ENCODE measurements around the gene SH2D3A. TPM values are rescaled to one million over a fixed set of nuclear protein-coding genes. Genes with fewer than 3 reads are reported as not detected.
"Not testable (repeated sequence)": the region's sequence is repeated elsewhere in the genome, so short reads cannot be mapped to it uniquely, and the experiment has no call there.

The SH2D3A gene
- total RNA-seq, 1 experiment from 2014 or later = 76.7 TPM

- peak overlapping the region; percentile 64 for H3K27ac Mint-ChIP-seq (ENCODE audit: low read depth, unreplicated experiment)
Observed at GRCh38 chr19:6710273-6711077, 56.8 kb downstream of the SH2D3A start.

DNA sequence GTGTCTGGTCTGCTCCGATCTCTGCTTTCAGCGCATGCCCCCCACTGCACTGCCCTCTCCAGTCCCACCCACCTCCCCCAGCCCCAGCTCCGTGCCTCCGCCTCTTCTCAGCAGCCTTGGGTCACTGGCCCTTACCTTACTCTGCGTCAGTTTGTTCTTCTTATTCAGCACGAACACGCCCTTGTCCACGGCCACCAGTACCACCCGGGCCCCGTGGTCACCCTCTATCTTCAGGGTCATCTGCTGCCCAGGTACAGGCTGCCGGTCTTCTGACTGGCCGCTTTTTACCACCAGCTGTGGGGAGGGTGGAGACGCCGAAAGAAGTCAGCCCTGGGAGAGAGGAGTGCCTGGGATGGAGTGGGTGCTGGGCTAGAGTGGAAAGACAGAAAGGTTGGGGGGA lies 57.7 kb downstream of the SH2D3A start:
- intact Hi-C loops (cut with micrococcal nuclease) = no loop called here
- ChIA-PET POLR2A (interaction anchor here (0.6 to 0.8 kb wide), 2 partner anchors 11 to 36 kb away, joined by 4 read pairs; partner anchors contain the start of gene C3), CTCF (no interaction called here)
- Mint-ChIP-seq H3K27ac (ENCODE audit: low read depth, unreplicated experiment) (peak overlapping the region; percentile 64), H3K4me3 (ENCODE audit: unreplicated experiment) (no peak overlapping the region), H3K9me3 (ENCODE audit: unreplicated experiment) (no peaks in the 10 kb centered on the region), H3K36me3 (ENCODE audit: insufficient read depth, unreplicated experiment) (peaks cover 98% of the 10 kb centered on the region), H3K4me1 (ENCODE audit: insufficient read depth, unreplicated experiment) (peaks cover 24% of the 10 kb centered on the region), H3K27me3 (ENCODE audit: insufficient read depth, unreplicated experiment) (no peaks in the 10 kb centered on the region)
- DNase-seq (ENCODE audit: unreplicated experiment) = no peak
- no peak for TF ChIP-seq CTCF (IDR thresholded peaks at IDR 0.05; ENCODE audit: unreplicated experiment)
- no TSS peak for BruUV-seq (replicated peaks)

More at GRCh38 chr19:6710273-6711077, 56.8 kb downstream of the SH2D3A start:
- CTCF ChIA-PET = no interaction called here
- POLR2A ChIA-PET = interaction anchor here (0.6 kb wide), 1 partner anchor 37 kb away, joined by 4 read pairs; no protein-coding TSS in a partner anchor
- Mint-ChIP-seq H3K9me3 (ENCODE audit: unreplicated experiment) (no peaks in the 10 kb centered on the region), H3K4me1 (ENCODE audit: insufficient read depth, unreplicated experiment) (peaks cover 24% of the 10 kb centered on the region), H3K4me3 (ENCODE audit: unreplicated experiment) (peak overlapping the region; percentile 21), H3K27me3 (ENCODE audit: insufficient read depth, unreplicated experiment) (no peaks in the 10 kb centered on the region), H3K36me3 (ENCODE audit: insufficient read depth, unreplicated experiment) (peaks cover 98% of the 10 kb centered on the region)
- intact Hi-C loops (cut with micrococcal nuclease) = no loop called here
- DNase-seq (ENCODE audit: unreplicated experiment) = no peak
- BruUV-seq (replicated peaks) = no TSS peak
- no peak for TF ChIP-seq CTCF (IDR thresholded peaks at IDR 0.05; ENCODE audit: unreplicated experiment)

DNA sequence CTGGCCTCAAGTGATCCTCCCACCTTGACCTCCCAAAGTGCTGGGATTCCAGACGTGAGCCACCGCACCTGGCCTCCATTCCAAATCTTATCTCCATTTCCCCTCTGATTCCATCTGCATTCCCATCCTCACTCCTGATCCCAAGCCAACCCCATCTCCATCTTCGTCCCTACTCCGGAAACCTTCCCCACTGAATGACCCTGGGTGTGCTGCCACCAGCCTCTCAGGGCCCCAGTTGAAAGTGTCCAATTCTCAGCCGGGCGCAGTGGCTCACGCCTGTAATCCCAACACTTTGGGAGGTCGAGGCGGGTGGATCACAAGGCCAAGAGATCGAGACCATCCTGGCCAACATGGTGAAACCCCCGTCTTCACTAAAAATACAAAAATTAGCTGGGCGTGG lies 58.3 kb downstream of the SH2D3A start:
- Mint-ChIP-seq H3K36me3 (ENCODE audit: insufficient read depth, unreplicated experiment) (peaks cover 98% of the 10 kb centered on the region), H3K4me1 (ENCODE audit: insufficient read depth, unreplicated experiment) (peaks cover 24% of the 10 kb centered on the region), H3K27ac (ENCODE audit: low read depth, unreplicated experiment) (peak overlapping the region; percentile 59)
- CTCF ChIA-PET; H3K4me3 Mint-ChIP-seq (ENCODE audit: unreplicated experiment); DNase-seq (ENCODE audit: unreplicated experiment); H3K9me3 Mint-ChIP-seq (ENCODE audit: unreplicated experiment); BruUV-seq (replicated peaks); H3K27me3 Mint-ChIP-seq (ENCODE audit: insufficient read depth, unreplicated experiment); intact Hi-C loops (cut with micrococcal nuclease): not testable (repeated sequence)
- POLR2A ChIA-PET = interaction anchor here (0.8 kb wide), 1 partner anchor 12 kb away, joined by 4 read pairs; the partner anchor contains the start of gene C3

DNA sequence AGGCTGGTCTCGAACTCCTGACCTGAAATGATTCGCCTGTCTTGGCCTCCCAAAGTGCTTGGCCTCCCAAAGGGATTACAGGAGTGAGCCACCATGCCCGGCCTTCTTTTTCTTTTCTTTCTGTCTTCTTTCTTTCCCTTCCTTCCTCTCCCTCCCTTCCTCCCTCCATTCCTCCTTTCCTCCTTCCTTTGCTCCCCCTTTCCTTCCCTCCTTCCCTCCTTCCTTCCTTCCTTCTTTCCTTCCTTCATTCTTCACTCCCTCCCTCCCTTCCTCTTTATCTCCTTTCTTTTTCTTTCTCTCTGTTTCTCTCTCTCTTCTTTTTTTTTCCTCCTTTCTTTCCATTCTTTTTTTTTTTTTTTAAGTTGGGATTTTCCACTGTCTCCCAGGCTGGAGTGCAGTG lies 58.9 kb downstream of the SH2D3A start:
- H3K4me3 Mint-ChIP-seq (ENCODE audit: unreplicated experiment) = no peak overlapping the region

More for the DNA sequence above, 58.9 kb downstream of the SH2D3A start:
- Mint-ChIP-seq H3K27me3 (ENCODE audit: insufficient read depth, unreplicated experiment) (no peaks in the 10 kb centered on the region), H3K4me1 (ENCODE audit: insufficient read depth, unreplicated experiment) (peaks cover 24% of the 10 kb centered on the region), H3K9me3 (ENCODE audit: unreplicated experiment) (no peaks in the 10 kb centered on the region), H3K36me3 (ENCODE audit: insufficient read depth, unreplicated experiment) (peaks cover 99% of the 10 kb centered on the region), H3K27ac (ENCODE audit: low read depth, unreplicated experiment) (peak overlapping the region; percentile 59)
- no TSS peak for BruUV-seq (replicated peaks)
- intact Hi-C loops (cut with micrococcal nuclease) = no loop called here
- ChIA-PET CTCF (no interaction called here), POLR2A (no interaction called here)
- no peak for DNase-seq (ENCODE audit: unreplicated experiment)
- no peak for TF ChIP-seq CTCF (IDR thresholded peaks at IDR 0.05; ENCODE audit: unreplicated experiment)
